UCSD-AML1 (cell line): ENCODE results near the gene ZSWIM7.
"Not testable (repeated sequence)": the region's sequence is repeated elsewhere in the genome, so short reads cannot be mapped to it uniquely, and the experiment has no call there.

Experiments used
- DNase-seq: peaks from one replicate; lab custom pipeline; 2025; ENCODE audit not compliant: unreplicated experiment; lab: John Stamatoyannopoulos, UW

Gene ZSWIM7

DNA sequence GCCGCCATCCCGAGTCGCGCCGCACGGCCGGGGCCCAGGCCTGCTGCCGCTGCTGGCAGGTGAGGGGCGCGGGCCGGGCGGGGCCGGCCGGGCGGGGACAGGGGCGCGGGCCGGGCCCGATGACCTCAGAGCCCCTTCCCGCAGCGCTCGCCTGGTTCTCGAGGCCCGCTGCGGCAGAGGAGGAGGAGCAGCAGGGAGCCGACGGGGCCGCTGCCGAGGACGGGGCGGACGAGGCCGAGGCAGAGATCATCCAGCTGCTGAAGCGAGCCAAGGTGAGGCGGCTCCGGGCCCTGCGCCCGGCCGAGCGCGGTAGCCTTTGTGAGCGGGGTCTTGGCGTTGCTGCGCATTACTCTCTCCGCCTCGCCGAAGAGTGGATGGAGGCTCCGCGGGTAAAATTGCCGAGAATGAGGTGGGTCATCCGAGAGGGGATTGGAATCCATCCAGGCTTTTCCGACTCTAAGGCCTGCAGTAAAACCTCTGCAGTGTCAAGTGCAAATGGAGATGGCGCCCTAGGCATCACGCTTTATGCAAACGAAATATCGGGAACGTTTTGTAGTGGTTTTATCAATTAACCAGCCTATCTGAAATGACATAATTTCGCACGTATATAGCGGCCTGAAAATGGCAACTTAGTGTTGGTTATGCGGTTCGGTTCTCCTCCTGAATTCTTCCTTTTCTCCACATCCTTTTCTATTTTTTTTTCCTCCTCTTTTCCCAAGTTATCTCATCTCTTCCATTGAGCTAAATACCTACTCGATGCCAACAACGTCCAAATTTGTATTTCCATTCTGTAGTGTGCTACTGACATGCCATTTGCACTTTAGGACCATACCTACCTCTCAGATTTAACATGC, 697 bp upstream of the ZSWIM7 start:
- DNase-seq, result peak; percentile 62

DNA sequence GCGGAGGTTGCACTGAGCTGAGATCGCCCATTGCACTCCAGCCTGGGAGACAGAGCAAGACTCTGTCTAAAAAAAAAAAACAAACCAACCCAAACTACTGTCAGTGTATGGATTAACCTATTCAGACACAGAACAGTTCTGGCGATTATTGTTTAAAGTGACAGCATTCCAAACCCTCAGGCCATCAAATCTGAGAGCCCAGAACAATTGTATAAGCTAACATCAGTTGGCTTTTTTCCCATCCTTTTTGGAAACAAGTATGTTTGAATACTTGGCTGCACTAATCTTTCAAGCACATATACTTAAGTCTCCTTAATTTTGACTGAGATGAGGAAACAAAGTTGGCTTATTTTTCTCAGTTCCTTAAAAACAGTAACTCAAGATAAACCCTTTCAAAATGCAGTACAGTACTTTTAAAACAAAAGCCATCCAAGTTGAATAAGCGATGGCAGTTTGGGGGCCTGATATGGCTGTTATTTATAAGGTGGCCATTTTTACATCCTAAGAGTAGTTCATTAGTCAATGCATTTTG, 1.4 kb downstream of the ZSWIM7 start:
- DNase-seq, result no peak

- DNase-seq, result no peak
Measured at GRCh38 chr17:15996322-15996721, 3.2 kb downstream of the ZSWIM7 start.

DNA sequence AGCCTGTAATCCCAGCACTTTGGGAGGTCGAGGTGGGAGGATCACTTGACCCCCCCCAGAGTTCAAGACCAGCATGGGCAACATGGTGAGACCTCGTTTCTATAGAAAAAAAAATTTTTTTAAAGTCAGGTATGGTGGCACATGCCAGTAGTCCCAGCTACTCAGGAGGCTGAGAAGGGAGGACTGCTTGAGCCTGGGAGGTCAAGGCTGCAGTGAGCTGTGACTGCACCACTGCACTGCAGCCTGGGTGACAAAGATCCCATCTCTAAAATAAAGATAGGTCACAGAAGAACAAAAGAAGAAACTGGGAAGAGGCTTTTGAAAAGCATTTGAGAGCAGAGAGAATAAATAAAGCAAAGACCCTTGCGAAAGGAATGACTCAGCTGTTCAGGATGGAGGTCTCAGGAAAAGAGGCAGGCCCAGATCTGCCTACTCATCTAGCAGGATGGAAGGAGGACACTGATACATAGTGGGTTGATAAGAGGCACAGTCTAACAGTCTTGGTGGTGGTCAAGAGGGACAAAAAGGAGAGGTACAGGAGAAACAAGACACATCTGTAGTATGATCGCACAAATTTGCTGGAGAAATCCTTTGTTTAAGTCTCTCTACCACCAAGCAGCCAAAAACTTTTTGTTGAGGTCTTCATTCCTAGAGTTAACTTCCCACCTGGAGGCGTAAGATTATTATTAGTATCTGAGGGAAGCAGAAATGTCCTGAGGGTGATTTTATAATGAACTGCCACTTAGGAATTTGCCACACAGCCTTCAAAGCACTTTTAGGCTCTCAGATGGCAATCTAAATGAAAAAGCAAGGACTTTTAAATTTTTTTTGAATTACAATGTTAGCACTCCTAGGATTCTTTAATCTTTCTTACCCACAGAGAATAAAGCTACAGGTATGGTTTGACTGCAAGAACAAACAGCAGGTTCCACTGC, 17.6 kb downstream of the ZSWIM7 start:
- DNase-seq, result no peak

GRCh38 chr17:15981208-15981607, 18.3 kb downstream of the ZSWIM7 start:
- DNase-seq, result no peak

DNA sequence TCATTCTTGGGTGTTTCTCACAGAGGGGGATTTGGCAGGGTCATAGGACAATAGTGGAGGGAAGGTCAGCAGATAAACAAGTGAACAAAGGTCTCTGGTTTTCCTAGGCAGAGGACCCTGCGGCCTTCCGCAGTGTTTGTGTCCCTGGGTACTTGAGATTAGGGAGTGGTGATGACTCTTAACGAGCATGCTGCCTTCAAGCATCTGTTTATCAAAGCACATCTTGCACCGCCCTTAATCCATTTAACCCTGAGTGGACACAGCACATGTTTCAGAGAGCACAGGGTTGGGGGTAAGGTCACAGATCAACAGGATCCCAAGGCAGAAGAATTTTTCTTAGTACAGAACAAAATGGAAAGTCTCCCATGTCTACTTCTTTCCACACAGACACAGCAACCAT, 20.5 kb downstream of the ZSWIM7 start:
- not testable (repeated sequence) for DNase-seq

GRCh38 chr17:15978606-15979005, 20.9 kb downstream of the ZSWIM7 start:
- no peak for DNase-seq

DNA sequence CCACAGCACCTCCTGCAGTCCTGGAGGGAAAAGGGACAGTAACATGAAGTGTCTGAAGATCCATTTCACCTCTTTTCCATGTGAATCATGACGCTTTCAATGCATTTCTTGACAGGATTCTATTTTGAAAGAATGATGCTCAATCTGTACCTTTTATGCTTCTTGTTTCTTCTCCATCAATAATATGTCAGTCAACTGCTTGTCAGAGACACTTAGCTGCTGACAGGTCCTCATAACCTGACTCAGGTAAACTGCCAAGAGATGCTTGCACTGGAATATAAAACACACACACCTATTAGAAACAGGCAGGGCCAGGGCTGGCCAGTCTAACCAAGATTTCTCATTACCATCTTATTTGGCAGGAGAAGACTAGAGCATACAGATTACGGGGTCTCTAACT, 21.6 kb downstream of the ZSWIM7 start:
- no peak for DNase-seq

DNA sequence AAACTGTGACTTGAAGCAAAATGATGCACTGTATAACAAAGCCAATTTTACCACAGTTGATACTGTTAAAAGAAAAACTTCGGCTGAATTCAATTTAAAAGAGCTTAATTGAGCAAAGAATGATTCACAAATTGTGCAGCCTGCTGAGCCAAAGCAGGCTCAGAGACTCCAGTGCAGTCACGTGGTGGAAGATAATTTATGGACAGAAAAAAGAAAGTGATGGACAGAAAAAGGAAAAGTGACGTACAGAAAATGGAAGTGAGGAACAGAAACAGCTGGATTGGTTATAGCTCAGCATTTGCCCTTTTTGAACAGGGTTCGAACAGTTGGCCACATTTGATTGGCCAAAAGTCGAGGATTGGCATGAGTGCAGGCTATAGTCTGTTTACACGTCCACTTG, 25.7 kb downstream of the ZSWIM7 start:
- no peak for DNase-seq

DNA sequence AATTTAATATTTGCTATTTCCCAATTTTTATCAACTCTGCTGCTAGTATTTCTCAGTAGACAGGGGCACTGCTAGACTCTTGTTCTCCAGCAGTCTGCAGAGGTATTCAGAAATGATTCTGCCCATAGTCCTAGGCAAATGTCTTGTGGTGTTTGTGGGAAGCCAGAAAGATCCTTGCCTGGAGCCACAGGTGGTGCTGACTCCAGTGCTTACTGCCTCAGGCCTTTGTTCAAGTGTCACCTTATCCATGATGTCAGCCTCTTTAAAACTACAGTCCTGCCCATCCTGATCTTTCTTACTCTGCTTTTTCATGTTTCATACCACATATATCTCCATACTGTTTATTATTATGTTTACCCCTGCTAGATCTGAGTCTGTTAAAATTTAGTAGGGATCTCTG, 26.5 kb downstream of the ZSWIM7 start:
- DNase-seq, result no peak

- DNase-seq, result no peak
Measured at GRCh38 chr17:15972497-15972951, 27.0 kb downstream of the ZSWIM7 start.

GRCh38 chr17:15971882-15972281, 27.6 kb downstream of the ZSWIM7 start:
- DNase-seq, result no peak

DNA sequence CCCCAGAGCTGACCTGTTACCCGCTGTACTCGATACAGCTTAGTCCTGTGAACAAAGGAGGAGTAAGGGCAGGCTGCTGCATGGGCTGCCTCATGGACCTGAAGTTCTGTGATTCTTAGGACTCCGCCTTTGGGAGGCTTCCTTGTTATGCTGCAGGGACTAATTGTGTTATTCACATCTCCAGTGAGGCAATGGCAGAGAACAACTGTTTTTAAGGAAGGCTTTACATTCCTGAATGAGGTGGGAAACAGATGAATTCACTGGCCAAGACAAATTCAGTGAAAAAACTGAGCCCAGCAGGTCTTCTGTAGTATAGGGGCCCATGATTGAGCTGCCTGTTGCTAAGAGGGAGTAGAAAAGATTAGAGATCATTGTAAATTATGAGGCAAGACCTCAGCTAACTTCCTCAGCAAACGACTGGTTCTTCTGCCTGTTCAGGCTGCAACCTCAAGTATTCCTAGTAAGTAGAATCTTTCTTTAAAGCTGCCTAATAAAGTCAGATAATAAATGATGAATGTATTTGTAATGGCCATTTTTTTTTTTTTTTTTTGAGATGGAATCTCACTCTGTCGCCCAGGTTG, 28.3 kb downstream of the ZSWIM7 start:
- no peak for DNase-seq

DNA sequence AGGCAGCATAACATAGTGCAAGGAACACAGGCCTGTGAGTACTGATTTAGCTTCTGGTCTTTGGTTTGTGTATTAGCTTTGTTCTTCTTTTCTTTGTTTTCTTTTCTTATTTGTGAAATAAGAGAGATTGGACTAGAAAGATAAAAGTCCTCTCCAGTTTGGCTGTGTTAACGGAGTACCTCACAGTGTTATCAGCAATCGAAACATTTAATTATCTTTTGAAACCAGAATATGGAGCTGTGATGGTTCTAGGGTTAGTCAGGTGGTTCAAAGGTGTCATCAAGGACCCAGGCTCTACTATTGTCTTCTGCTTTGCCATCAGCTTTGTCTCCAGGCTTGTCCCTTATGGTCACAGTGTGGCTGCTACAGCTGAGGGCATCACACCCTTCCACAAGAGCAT, 29.0 kb downstream of the ZSWIM7 start:
- DNase-seq, result no peak

DNA sequence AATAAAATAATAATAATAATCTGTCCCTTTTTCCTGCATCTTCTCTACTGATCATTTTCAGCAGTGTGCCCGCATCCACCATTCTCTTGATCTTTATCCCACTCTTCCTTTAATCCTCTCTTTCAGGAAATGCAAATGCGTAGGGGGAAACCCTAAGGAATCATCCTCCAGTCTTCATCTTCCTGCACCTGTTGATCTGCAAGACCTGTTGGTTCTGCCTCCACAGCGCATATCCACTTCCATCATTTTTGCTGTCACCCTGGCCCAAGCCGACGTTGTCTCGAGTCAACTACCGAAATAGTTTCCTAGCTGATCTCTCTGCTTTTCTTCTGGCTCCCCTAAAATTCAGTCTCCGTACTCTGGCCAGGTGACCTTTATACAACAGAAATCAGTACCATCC, 30.0 kb downstream of the ZSWIM7 start:
- DNase-seq, result no peak

GRCh38 chr17:15967706-15968399, 31.7 kb downstream of the ZSWIM7 start:
- DNase-seq, result no peak

DNA sequence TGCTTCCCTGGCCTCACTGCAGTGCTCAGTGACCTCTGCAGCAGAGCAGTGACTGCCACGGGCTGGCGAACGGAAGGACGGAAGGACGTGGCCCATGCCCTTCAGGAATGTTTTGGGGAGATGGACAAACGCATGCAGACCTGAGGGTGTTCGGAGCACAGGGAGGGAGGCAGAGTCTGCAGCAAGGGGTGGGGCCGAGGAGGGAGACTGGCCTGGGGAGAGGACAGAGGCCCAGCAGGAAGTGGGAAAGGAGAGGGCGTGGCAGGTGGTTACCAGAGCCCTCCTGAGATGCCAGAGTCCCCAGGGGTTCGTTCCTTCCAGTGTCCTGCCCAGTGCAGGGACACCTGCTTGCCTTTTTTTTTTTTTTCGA, 32.6 kb downstream of the ZSWIM7 start:
- peak; percentile 49 for DNase-seq

DNA sequence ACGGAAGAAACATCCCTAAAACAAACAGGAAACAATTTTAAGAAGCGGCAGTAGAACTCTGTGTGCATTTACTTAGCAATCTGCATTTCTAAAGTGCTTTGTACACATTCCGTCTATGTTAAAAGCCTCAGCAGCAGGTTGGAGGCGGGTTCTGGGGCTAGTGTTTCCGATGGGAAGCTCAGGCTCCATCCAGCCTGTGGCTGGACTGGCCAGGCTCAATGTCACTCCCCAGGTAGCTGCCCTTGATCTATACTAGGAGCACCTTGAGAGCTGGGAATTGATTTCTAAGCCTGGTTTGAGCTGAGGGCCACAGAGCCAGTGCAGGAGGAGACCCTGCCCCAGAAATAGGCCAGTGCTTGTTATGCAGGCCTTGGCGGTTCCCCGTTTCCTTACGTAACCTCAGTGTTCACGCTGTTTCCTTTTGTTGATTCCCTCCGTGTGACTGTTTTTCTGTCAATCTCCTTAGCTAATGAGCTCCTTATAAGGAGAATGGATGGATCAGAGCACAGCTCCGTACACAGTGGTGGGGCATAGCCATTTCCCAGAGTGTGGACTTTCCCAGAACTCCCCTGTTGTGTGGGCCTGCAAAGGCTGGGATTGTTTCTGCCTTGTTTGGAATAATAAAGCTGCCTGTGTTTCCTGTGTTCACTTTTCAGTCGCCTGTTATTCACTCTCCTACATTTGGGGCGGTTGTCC, 33.2 kb downstream of the ZSWIM7 start:
- DNase-seq, result peak; percentile 49

DNA sequence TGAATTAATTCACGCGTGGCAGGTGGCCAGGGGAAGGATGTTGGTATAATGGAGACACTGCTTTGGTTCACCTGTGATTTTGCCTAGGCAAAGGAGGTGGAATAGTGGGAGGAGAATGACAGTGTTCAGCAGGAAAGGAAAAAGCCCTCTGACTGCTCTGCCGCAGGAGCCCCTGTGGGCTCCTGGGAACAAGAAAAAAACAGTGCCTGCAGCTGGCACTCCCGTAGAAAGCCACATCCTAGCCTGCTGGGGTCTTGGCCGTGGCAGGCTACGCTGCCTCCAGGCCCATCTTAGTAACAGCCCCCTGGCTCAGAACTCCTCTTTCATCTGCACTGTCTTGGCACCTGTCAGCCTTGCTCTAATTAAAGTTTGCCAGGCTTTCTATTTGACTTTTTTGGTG, 34.0 kb downstream of the ZSWIM7 start:
- DNase-seq, result no peak

- DNase-seq, result no peak
Measured at GRCh38 chr17:15963670-15964110, 35.8 kb downstream of the ZSWIM7 start.
